HG03354 (cell line): ENCODE data around the gene HDAC11.
"Not testable (repeated sequence)": the region's sequence is repeated elsewhere in the genome, so short reads cannot be mapped to it uniquely, and the experiment has no call there.

Experiments
- ATAC-seq: cut with Tn5 transposase; IDR thresholded peaks from one replicate; pipeline ENCODE4 v1.9.1; 2021; ENCODE audit warnings: mild to moderate bottlenecking; ENCODE audit not compliant: unreplicated experiment, poor library complexity, severe bottlenecking

HDAC11 gene

DNA sequence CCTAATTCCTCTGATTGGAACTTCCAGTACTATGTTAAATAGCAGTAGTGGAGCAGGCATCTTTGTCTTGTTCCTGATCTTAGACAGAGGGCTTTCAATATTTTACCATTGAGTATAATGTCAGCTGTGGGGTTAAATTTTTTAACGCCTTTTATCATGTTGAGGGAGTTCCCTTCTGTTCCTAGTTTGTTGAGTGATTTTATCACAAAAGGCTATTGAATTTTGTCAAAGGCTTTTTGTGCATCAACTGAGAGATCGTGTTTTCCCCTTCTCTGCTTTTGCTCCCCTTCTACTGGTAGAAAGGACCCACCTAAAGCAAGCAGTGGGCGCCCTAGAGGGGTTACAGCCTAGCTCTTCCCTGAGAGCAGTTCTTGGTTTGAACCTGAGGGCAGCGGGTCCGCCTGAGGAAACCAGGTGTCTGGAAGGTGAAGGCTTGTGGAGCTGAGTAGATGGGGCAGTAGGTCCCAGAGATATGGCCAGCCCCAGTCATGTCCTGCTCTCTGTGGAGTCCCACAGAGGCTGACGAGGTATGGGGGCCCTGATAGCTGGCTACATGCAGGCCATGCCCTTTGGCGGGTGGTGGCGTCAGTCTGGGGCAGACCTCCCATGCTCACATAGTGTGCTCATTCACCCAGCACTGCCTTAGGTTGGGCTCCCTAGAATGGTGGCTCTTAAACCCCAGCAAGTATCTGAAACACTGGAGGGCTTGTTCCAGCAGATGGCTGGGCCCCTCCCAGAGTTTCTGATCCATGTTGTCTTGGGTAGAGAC is 11.3 kb downstream of the HDAC11 start:
- no peak for ATAC-seq

DNA sequence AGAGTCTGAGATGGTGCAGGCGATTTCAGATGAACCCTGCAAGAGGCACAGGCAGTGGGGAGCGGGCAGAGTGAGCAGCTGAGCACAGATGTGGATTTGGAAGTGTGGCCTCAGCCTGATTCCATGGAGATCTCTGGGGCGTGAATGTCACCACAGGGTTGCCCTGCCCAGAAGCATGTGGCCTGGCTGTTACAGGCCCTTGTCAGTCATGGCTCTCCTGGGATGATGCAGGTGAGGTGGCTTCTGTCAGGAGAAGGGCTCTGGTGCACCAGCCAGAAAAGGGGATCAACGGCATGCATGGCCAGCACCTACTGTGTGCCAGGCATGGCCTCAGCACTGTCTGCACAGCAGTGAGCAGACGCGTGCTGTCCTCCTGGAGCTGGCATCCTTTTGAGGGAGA is 11.9 kb downstream of the HDAC11 start:
- no peak for ATAC-seq

GRCh38 chr3:13492976-13493866 is 13.1 kb downstream of the HDAC11 start:
- ATAC-seq, result no peak

DNA sequence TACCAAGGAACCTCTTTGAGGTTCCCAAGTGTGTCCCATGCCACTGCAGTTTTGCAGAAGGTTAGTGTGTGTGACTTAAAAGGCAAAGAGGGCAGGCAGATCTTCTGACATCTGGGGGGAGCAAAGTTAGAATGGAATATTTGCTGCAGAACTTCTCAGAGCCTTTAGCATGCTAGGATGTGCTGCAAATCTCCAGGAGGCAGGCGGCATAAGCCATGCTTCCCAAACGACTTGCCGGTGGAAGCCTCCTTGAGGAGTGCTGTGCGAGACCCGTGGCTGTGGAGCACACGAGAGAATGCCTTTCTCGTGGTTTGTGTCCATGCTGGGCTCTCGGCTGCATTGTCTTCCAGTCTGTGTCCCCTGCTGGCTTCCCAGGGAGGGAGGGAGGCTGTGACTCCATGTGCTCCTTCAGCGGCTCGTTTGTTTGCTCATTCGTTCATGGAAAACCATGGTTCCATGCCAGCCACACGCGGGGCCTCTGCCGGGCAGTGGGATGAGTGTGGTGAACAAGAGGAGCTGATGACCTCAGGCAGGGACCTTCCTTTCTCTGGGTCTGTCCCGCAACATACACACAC is 13.8 kb downstream of the HDAC11 start:
- ATAC-seq, result no peak

DNA sequence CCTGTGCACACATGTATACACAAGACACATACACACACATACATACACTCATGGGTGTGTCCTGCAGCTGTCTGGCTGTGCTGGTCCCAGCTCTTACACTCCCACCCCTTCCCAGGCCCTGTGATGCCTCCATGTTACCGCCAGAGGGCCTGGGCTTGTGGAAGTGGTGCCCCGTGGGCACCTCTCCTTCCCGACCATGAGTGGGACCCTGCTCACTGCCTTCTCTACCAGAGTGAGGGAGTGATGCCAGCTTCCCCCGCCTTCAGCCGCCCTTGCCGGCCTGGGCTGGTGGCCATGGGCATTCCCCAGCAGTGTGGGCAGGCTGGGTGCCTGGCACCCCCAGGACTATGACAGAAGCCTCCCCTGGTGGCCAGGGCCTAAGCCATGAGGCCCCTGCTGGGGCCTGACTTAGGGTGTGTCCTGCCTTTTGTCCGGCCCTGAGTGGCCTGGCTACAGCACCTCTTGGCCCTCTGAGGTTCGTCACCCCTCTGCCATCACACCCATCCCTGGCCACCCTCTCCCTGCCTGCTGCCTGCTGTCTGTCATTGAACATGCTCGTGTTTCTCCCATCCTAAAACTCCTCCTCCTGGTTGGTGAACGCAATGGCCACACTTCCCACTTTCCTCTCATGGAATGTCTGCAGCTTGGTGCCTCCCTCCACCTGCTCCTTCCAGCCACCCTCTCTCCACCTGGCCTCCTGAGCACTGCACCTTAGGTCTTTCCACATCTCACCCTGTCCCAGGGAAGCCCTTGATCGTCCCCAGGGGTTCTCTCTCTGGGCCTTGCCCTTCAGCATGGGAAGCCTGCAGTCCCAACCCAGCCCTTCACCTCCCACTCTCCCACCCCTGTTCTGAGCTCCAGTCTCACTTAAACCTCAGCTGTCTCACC is 14.6 kb downstream of the HDAC11 start:
- ATAC-seq, result no peak

DNA sequence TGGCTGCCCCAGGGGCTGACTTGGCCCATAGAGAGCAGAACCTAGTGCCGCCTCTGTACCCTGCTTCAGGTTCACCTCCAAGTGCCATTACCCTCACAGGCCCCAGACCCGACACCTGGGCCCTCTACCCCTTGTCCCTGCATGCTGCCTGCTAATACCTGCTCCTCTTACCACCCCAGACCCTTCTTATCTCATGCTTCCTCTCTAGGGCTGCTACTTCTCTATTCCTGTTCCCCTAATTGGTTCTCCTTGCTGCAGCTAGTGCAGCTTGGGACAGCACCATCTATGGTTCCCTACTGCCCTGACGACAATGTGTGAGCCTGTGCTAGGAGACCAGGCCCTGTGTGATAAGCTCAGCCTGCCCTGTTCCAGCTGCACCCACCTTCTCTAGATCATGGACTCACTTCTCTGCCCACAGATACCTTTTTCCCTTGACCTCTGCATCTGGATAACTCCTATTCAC is 15.3 kb downstream of the HDAC11 start:
- ATAC-seq, result no peak

DNA sequence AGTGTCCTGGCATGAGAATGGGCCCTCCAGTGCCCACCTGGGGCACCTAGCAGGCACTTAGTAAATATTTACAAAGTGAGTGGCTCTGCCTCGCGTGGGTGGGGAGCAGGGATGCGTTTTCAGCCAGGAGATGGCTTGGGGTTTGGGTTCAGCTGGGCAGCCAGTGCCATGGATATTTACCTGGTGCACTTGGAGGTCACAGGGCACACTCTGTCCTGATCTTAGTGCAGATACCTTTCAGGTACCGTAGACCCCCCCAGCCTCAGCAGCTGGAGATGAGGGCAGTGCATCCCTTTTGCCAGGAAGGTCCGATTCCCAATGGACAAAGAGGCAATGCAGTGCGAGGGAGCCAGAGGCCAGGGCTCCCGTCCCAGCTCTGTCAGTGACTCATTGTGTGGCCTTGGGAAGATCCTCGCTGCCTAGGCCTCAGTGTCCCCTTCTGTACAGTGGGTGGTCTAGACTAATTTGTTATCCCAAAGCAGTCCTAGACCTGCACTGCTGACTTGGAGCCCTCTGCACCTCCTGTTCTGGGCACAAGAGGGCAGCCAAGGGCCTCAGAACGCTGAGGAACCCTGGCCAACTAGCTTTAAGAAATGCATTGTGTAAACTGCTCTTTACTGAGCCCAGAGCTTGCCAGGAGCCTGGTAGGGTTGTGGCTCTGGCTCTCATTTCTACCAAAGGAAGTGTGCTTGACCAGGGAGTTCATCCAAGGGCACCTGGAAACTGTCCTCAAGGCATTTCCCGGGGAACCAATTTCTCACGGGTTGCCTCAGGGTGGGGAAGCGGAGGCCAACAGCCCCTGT is 16.0 kb downstream of the HDAC11 start:
- peak; percentile 82 for ATAC-seq

DNA sequence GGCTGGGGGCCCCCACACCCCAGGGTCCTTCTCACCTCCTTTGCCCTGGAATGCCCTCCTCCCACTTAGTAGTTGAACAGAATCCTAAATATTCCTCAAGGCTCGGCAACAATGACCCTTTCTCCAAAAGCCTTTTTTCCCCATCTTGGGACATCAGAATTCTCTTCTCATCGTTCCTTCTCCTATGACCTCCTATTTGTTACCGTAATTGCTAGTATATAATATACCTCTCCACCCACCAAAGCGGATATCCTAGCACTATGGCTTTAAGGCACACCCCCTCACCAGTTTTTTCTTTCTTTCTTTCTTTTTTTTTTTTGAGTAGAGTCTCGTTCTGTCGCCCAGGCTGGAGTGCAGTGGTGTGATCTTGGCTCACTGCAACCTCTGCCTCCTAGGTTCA is 16.8 kb downstream of the HDAC11 start:
- ATAC-seq, result no peak

- no peak for ATAC-seq
Measured at GRCh38 chr3:13497386-13497785, 17.3 kb downstream of the HDAC11 start.

DNA sequence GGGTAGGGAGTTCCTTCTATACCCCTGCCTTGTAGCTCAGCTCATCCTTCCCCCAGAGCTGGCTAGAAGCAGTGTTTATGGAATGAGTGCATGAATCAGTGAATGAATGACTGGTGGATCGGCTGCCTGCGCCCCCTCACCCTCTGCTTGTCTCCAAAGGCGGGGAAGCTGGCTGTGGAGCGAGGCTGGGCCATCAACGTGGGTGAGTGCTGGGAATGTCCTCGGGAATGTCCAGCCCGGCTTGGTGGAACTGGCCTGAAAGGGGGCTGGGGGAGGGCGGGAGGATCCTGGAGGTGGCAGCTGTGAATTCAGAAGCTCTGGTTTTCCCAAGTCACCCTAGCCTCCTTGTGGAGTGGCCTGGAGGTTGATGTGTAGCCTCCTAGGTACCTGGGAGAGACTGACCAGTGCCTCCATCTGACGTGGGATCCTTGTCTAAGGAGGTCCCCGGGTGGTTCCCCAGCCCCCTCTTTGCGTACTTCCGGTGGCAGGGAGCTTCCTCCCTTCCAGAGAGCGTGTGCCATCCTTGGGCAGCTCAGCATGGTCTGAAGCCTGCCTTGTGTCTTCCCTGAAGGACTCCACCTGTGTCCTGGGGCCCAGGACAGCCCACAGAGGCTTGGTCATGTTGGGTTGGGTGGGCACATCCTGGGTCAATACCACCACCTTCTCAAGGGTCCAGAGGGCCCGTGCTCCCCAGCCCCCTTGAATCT is 18.4 kb downstream of the HDAC11 start:
- ATAC-seq, result no peak

GRCh38 chr3:13499246-13499645 is 19.1 kb downstream of the HDAC11 start:
- ATAC-seq, result not testable (repeated sequence)

- no peak for ATAC-seq
Measured at GRCh38 chr3:13500133-13500885, 20.2 kb downstream of the HDAC11 start.

- no peak for ATAC-seq
Measured at GRCh38 chr3:13501056-13501455, 20.9 kb downstream of the HDAC11 start.

GRCh38 chr3:13501521-13501920 is 21.4 kb downstream of the HDAC11 start:
- ATAC-seq, result no peak

- ATAC-seq, result no peak
Measured at GRCh38 chr3:13501958-13502790, 22.1 kb downstream of the HDAC11 start.

DNA sequence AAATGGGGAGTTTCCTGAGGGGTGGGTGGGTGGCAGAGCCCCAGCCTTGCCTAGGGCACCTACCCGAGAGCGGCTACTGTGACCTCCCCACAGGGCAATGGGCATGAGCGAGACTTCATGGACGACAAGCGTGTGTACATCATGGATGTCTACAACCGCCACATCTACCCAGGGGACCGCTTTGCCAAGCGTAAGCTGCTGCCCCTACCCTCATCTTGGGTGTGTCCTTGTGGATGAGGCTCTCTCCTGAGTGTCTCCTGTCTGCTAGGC is 22.6 kb downstream of the HDAC11 start:
- ATAC-seq, result no peak
